AG04450 (cell line): ENCODE measurements around the gene STXBP5L. TPM values are rescaled to one million over a fixed set of nuclear protein-coding genes. Genes with fewer than 3 reads are reported as not detected.

ENCODE experiments used
- CTCF ChIA-PET: fragments of 300-600, 350-600 bp; formaldehyde crosslinking; extraction: SDS; loops from one replicate; lab custom pipeline; 2022; ENCODE audit warnings: antibody characterized with exemption, inconsistent platforms; lab: Charles Lee
- POLR2A ChIA-PET: fragments of 350-600 bp; formaldehyde crosslinking; extraction: SDS; loops from one replicate; lab custom pipeline; 2021; ENCODE audit warnings: antibody characterized with exemption, inconsistent platforms; lab: Yijun Ruan, JAX
- DNase-seq: peaks from one replicate; pipeline ENCODE4 v3.0.0-alpha.2; 2011; ENCODE audit warnings: low read depth, low spot score
- H3K27ac ChIP-seq: one replicate; pipeline ENCODE4 v1.5.1; 2012; ENCODE audit warnings: low read depth, low read length, control low read depth
- H3K27me3 ChIP-seq: one replicate; pipeline ENCODE4 v1.6.0; 2012; ENCODE audit warnings: low read length; ENCODE audit not compliant: control insufficient read depth, insufficient read depth
- H3K4me3 ChIP-seq: 2 replicates; pipeline ENCODE4 v1.5.1; 2011; ENCODE audit warnings: mild to moderate bottlenecking, low read depth, low read length, control low read depth
- H3K9me3 ChIP-seq: 2 replicates; pipeline ENCODE4 v1.5.1; 2012; ENCODE audit warnings: low read length; ENCODE audit not compliant: control insufficient read depth, insufficient read depth
- CTCF ChIP-seq: IDR thresholded peaks from 2 replicates; pipeline ENCODE4 v1.5.1; 2011; ENCODE audit warnings: low read depth, low read length, control low read depth, inconsistent platforms
- polyA plus RNA-seq: library from polyadenylated mRNA; depleted of rRNA; stranded (reverse); fragments of >200 nt; gene quantifications from 2 replicates; pipeline ENCODE4 v1.2.3, GENCODE V29; 2011

Gene STXBP5L
- polyA plus RNA-seq, 1 experiment = not detected

- ChIA-PET CTCF (no interaction called here), POLR2A (no interaction called here)
- Histone ChIP-seq H3K27me3 (no peaks in the 10 kb centered on the region), H3K27ac (no peak overlapping the region), H3K4me3 (no peak overlapping the region), H3K9me3 (no peaks in the 10 kb centered on the region)
- DNase-seq = no peak
- no peak for TF ChIP-seq CTCF
Measured at GRCh38 chr3:120931593-120931992, 23.6 kb downstream of the STXBP5L start.

- H3K9me3 ChIP-seq = no peaks in the 10 kb centered on the region
- H3K27ac ChIP-seq = no peak overlapping the region
- H3K4me3 ChIP-seq = no peak overlapping the region
- no peak for DNase-seq
- ChIA-PET POLR2A (no interaction called here), CTCF (interaction anchor here (0.7 kb wide), 1 partner anchor 389 kb away, joined by 3 read pairs; no protein-coding TSS in a partner anchor)
- H3K27me3 ChIP-seq = no peaks in the 10 kb centered on the region
- TF ChIP-seq CTCF = no peak
Measured at GRCh38 chr3:120956143-120956542, 48.1 kb downstream of the STXBP5L start.

GRCh38 chr3:120982608-120983320, 74.8 kb downstream of the STXBP5L start:
- POLR2A ChIA-PET = no interaction called here
- no peaks in the 10 kb centered on the region for H3K27me3 ChIP-seq
- no peak for DNase-seq
- no peak for TF ChIP-seq CTCF
- CTCF ChIA-PET = no interaction called here
- H3K27ac ChIP-seq = no peak overlapping the region
- peaks cover 9% of the 10 kb centered on the region for H3K9me3 ChIP-seq
- no peak overlapping the region for H3K4me3 ChIP-seq

- ChIA-PET CTCF (no interaction called here), POLR2A (no interaction called here)
- DNase-seq = no peak
- no peaks in the 10 kb centered on the region for H3K27me3 ChIP-seq
- no peak for TF ChIP-seq CTCF
- no peak overlapping the region for H3K4me3 ChIP-seq
- peaks cover 9% of the 10 kb centered on the region for H3K9me3 ChIP-seq
- H3K27ac ChIP-seq = no peak overlapping the region
Measured at GRCh38 chr3:120983321-120983665, 75.3 kb downstream of the STXBP5L start.

- H3K9me3 ChIP-seq = peaks cover 9% of the 10 kb centered on the region
- H3K4me3 ChIP-seq = no peak overlapping the region
- ChIA-PET CTCF (no interaction called here), POLR2A (no interaction called here)
- H3K27me3 ChIP-seq = no peaks in the 10 kb centered on the region
- H3K27ac ChIP-seq = no peak overlapping the region
- DNase-seq = no peak
- TF ChIP-seq CTCF = no peak
Measured at GRCh38 chr3:120983841-120984240, 75.8 kb downstream of the STXBP5L start.
